Measurements from ENCODE around the gene SPDYC. TPM values are rescaled to one million over a fixed set of nuclear protein-coding genes. Genes with fewer than 3 reads are reported as not detected.

Gene SPDYC, protein sequence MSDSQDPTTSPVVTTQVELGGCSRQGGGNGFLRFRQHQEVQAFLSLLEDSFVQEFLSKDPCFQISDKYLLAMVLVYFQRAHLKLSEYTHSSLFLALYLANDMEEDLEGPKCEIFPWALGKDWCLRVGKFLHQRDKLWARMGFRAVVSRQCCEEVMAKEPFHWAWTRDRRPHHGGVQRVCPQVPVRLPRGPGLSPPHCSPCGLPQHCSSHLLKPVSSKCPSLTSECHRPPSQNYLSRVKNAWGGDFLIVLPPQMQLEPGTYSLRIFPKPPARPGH
- not detected for polyA plus RNA-seq

DNA sequence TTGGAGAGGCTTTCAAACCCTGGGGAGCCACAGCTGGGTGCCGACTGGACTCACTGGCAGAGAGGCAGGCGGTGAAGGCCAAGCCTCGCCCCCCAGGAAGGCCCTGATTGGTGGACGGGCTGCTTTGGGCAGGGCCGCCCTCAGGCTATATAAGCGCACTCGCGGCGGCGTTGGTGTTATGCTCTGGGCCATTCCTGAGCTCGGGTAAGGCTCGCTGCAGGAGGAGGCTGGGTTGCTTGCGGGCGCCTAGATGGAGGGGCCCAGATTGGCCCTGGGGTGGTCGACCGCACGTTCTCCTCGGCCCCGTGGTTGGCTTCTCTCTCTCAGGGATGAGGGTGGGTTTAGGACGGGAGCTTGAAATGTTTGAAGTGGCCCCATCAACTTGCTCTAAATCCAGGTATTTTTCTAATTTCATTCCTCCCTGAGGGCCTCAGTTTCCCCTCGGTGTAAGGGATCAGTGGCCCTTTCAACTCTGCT, at the start of gene SPDYC:
Gene SPDYC (plus strand): TSS at position 176 of the 477 bp plus-strand sequence. CDS start 1,125 bp downstream, outside the sequence.
- Histone ChIP-seq H3K36me3 (ENCODE audit: control insufficient read depth in 2 of 2, insufficient read depth in 2 of 2, low read length in 1 of 2) (no peaks in the 10 kb centered on the region), H3K27me3 (ENCODE audit: control insufficient read depth in 1 of 2, insufficient read depth in 2 of 2, low read length in 2 of 2) (no peaks in the 10 kb centered on the region), H3K27ac (ENCODE audit: low read depth in 2 of 2, low read length in 1 of 2) (peak within 1 kb of the TSS; percentile 8 to 10), H3K9me3 (ENCODE audit: control insufficient read depth in 2 of 2, insufficient read depth in 1 of 2, low read depth in 1 of 2, low read length in 1 of 2) (no peaks in the 10 kb centered on the region), H3K4me3 (ENCODE audit: low read depth in 1 of 2, low read length in 2 of 2) (no peak within 1 kb of the TSS), H3K4me1 (ENCODE audit: control insufficient read depth in 2 of 2, insufficient read depth in 2 of 2, low read length in 1 of 2) (peaks cover 0 to 2% of the 10 kb centered on the region in 2 donors)
- WGBS, 2 donors = 93 to 94% methylated on average over 21 of the region's 21 CpGs

DNA sequence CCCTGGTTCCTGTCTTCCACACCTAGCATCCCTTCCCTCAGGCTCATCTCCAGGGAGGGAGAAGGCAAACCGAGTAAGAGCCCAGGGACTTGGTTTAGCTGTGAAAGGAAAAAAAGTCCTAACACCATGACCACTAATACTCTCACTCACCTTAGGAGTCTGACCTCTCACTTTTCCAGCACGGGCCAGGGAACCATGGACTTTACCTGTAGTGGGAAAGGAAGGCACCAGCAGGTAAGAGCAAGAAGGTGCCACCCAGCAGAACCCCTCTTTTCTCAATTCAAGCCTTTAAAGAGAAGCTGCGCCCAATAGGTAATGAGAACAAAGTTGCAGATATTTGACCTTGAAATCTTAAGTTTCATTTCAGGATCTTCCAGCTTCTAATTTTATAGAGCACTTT, 49.2 kb upstream of the SPDYC start:
- WGBS, 2 donors = 76 to 81% methylated on average over 3 of the region's 3 CpGs
- Histone ChIP-seq H3K27me3 (ENCODE audit: control insufficient read depth in 1 of 2, insufficient read depth in 2 of 2, low read length in 2 of 2) (no peaks in the 10 kb centered on the region), H3K4me1 (ENCODE audit: control insufficient read depth in 2 of 2, insufficient read depth in 2 of 2, low read length in 1 of 2) (peaks cover 1 to 9% of the 10 kb centered on the region in 2 donors), H3K4me3 (ENCODE audit: low read depth in 1 of 2, low read length in 2 of 2) (peak overlapping the region in 1 of 2 donors; percentile 76), H3K9me3 (ENCODE audit: control insufficient read depth in 2 of 2, insufficient read depth in 1 of 2, low read depth in 1 of 2, low read length in 1 of 2) (no peaks in the 10 kb centered on the region), H3K36me3 (ENCODE audit: control insufficient read depth in 2 of 2, insufficient read depth in 2 of 2, low read length in 1 of 2) (peaks cover 9 to 22% of the 10 kb centered on the region in 2 donors), H3K27ac (ENCODE audit: low read depth in 2 of 2, low read length in 1 of 2) (peak overlapping the region; percentile 94 to 98)

DNA sequence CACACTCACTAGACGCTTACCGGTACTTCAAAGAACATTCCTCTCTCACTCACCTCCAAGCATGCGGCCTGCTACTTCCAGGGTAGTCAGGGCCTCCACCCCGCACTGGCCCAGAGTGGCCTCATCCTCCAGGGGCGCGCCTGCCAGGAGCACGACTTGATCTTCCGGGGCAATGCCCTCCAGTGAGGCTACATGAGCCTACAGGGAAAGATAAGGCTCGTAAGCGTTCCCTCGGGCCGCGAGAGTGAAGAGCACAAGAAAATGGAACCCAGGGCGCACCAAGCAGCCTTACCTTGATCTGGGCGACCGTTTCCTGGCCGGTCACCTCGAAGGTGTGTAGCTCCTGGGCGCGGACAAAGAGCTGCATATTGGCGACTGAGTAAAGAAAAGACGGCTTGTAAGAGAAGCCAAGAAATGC, 48.6 kb upstream of the SPDYC start:
- Histone ChIP-seq H3K27me3 (ENCODE audit: control insufficient read depth in 1 of 2, insufficient read depth in 2 of 2, low read length in 2 of 2) (no peaks in the 10 kb centered on the region), H3K9me3 (ENCODE audit: control insufficient read depth in 2 of 2, insufficient read depth in 1 of 2, low read depth in 1 of 2, low read length in 1 of 2) (no peaks in the 10 kb centered on the region), H3K36me3 (ENCODE audit: control insufficient read depth in 2 of 2, insufficient read depth in 2 of 2, low read length in 1 of 2) (peaks cover 11 to 24% of the 10 kb centered on the region in 2 donors), H3K4me1 (ENCODE audit: control insufficient read depth in 2 of 2, insufficient read depth in 2 of 2, low read length in 1 of 2) (peaks cover 0 to 2% of the 10 kb centered on the region in 2 donors), H3K27ac (ENCODE audit: low read depth in 2 of 2, low read length in 1 of 2) (peak overlapping the region; percentile 94 to 98), H3K4me3 (ENCODE audit: low read depth in 1 of 2, low read length in 2 of 2) (peak overlapping the region; percentile 76 to 92)
- 1% methylated on average over 22 of the region's 22 CpGs for WGBS, 2 donors

DNA sequence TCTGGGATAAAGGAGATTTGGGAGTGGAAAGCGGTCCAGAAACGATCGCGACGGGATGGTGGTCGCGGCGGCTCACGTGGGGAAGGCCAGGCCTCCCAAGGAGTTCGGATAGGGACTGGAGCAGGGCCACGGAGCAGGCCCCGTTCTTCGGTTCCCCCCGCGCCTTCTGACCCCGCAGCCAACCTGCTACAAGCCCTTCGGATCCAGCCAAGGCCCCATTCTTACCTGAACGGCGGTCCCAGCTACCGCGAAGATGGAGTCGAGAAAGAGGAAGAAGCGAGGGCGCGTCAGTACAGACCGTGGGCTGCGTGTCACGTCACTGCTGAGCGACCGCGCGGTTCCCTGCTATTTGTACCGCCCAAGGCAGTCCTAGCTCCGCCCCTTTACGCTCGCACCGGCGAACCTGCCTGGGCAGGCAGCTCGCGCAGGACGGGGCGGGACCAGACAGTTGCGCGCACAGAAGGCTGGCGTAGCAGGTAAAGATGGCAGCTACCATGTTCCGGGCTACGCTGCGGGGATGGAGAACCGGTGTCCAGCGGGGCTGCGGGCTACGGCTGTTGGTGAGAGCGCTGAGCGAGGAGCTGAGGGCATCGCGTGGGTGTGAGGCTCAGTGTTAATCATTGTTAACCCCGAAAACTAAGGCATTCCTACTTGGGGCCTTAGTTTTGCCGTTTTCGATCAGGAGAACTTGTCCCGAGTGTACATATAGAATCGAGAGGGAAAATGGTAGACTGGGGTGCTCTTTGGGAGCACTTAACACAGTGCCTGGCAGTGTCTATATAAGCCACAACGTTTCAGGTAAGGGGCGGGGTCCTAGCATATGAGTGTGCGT, 48.0 kb upstream of the SPDYC start, which contains the start of the genes FAU and MRPL49:
Gene FAU (minus strand): TSS at position 270 of the 832 bp plus-strand sequence. CDS start 321 bp downstream, outside the sequence.
Gene MRPL49 (plus strand): TSS at position 457 of the 832 bp plus-strand sequence. CDS start 26 bp downstream, at position 483.
- 0% methylated on average over 58 to 64 of the region's 64 CpGs for WGBS, 2 donors
- no peaks in the 10 kb centered on the region for H3K9me3 ChIP-seq (ENCODE audit: control insufficient read depth in 2 of 2, insufficient read depth in 1 of 2, low read depth in 1 of 2, low read length in 1 of 2)
- peaks cover 11 to 29% of the 10 kb centered on the region in 2 donors for H3K36me3 ChIP-seq (ENCODE audit: control insufficient read depth in 2 of 2, insufficient read depth in 2 of 2, low read length in 1 of 2)
- H3K4me1 ChIP-seq (ENCODE audit: control insufficient read depth in 2 of 2, insufficient read depth in 2 of 2, low read length in 1 of 2) = peaks cover 0 to 4% of the 10 kb centered on the region in 2 donors
- peak within 1 kb of the TSS; percentile 76 to 92 for H3K4me3 ChIP-seq (ENCODE audit: low read depth in 1 of 2, low read length in 2 of 2)
- peak within 1 kb of the TSS; percentile 97 to 98 for H3K27ac ChIP-seq (ENCODE audit: low read depth in 2 of 2, low read length in 1 of 2)
- no peaks in the 10 kb centered on the region for H3K27me3 ChIP-seq (ENCODE audit: control insufficient read depth in 1 of 2, insufficient read depth in 2 of 2, low read length in 2 of 2)

DNA sequence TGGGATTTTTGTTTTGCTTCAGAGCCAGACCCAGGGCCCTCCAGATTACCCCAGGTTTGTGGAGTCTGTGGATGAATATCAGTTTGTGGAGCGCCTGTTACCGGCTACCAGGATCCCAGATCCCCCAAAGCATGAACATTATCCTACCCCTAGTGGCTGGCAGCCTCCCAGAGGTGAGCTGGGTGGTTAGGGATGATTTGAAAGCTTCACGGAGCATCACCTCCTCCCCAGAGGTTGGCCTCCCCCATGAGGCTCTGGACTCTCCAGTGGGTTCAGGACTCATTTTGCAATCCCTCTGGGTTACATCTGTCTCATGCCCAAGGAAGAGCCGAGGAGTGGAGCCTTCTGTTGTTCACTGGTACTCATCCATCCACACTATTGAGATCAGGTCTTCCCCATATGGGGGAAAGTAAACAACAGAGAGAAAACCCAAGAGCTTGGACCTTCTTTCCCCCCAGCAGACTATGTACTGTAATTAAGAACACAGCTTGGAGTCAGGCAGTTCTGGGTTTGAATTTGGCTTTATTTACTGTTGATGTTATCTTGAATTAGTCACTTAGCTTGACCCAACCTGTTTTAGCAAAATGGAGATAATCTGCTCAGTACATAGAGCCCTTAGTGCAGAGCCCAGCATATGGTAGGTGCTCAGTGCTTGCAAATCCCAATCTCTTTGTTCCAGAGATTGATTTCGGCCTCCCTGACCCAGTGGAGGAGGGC, 45.4 kb upstream of the SPDYC start:
- peaks cover 28 to 42% of the 10 kb centered on the region in 2 donors for H3K36me3 ChIP-seq (ENCODE audit: control insufficient read depth in 2 of 2, insufficient read depth in 2 of 2, low read length in 1 of 2)
- 87 to 92% methylated on average over 5 of the region's 5 CpGs for WGBS, 2 donors
- H3K27me3 ChIP-seq (ENCODE audit: control insufficient read depth in 1 of 2, insufficient read depth in 2 of 2, low read length in 2 of 2) = no peaks in the 10 kb centered on the region

DNA sequence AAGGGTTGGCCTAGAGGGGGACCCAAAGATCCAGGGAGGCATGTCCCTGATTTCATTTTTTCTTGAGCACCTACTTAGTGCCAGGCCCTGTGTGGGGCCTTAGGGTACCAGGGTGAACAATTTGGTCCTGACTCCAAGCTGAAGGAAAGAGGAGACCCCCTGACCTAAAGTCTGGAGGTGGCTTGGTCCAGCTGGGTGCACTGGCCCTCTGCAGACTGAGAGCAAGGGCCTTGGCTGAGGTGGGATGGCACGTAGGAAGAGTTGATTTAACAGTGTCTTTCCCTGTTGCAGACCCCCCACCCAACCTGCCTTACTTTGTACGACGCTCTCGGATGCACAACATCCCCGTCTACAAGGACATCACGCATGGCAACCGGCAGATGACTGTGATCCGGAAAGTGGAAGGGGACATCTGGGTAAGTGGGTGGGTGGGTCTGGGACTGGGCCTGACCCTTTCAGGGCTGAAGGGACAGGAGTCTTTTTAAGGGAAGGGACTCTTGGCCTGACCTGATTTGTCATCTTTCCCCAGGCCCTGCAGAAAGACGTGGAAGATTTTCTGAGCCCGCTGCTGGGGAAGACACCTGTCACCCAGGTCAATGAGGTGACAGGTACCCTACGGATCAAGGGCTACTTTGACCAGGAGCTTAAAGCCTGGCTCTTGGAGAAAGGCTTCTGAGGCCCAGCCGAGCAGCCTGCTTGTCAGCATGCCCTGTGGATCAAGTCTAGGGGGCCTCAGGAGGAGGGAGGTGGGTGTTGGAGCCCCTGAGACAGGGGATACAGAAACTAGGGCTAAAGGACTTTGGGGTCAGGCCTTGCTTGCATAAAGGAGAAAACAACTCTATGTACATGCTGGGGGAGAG, 44.6 kb upstream of the SPDYC start:
- H3K27ac ChIP-seq (ENCODE audit: low read depth in 2 of 2, low read length in 1 of 2) = no peak overlapping the region
- peaks cover 34 to 42% of the 10 kb centered on the region in 2 donors for H3K36me3 ChIP-seq (ENCODE audit: control insufficient read depth in 2 of 2, insufficient read depth in 2 of 2, low read length in 1 of 2)
- peaks cover 0 to 4% of the 10 kb centered on the region in 2 donors for H3K4me1 ChIP-seq (ENCODE audit: control insufficient read depth in 2 of 2, insufficient read depth in 2 of 2, low read length in 1 of 2)
- H3K9me3 ChIP-seq (ENCODE audit: control insufficient read depth in 2 of 2, insufficient read depth in 1 of 2, low read depth in 1 of 2, low read length in 1 of 2) = no peaks in the 10 kb centered on the region
- 87 to 88% methylated on average over 12 of the region's 12 CpGs for WGBS, 2 donors
- H3K4me3 ChIP-seq (ENCODE audit: low read depth in 1 of 2, low read length in 2 of 2) = no peak overlapping the region
- H3K27me3 ChIP-seq (ENCODE audit: control insufficient read depth in 1 of 2, insufficient read depth in 2 of 2, low read length in 2 of 2) = no peaks in the 10 kb centered on the region

More for the DNA sequence above, 45.4 kb upstream of the SPDYC start:
- H3K27ac ChIP-seq (ENCODE audit: low read depth in 2 of 2, low read length in 1 of 2) = no peak overlapping the region
- H3K9me3 ChIP-seq (ENCODE audit: control insufficient read depth in 2 of 2, insufficient read depth in 1 of 2, low read depth in 1 of 2, low read length in 1 of 2) = no peaks in the 10 kb centered on the region
- H3K4me1 ChIP-seq (ENCODE audit: control insufficient read depth in 2 of 2, insufficient read depth in 2 of 2, low read length in 1 of 2) = peaks cover 0 to 4% of the 10 kb centered on the region in 2 donors
- no peak overlapping the region for H3K4me3 ChIP-seq (ENCODE audit: low read depth in 1 of 2, low read length in 2 of 2)

DNA sequence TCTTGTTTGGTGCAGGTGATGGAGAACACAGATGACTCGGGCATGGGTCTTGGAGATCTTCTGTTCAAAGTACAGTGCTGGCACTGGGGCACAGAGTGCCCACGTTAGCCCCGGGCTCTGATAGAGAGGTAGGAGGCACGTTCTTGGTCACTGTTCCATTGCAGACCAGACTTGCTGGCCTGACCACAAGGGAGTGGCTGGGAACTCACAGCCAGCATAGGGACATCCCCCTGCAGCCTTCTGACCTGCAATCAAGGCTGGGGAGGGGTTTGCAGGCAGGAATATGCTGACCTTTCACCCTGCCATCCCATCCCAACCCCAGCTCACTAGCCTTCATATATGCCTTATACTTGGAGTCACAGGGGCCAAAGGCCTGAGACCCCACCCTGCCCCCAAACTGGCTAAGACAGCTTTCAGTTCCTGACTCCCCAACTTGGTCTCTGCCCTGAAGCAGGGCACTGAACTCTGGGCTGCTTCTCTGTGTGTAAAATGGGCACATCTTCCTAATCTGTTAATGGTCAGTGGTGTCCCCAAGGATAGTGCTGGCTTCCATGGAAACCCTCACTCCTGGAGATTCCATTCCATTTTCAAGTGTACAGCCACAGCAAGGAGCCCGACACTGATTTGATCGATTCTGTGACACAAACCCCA, 43.3 kb upstream of the SPDYC start:
- no peak overlapping the region for H3K4me3 ChIP-seq (ENCODE audit: low read depth in 1 of 2, low read length in 2 of 2)
- WGBS, 2 donors = 69 to 70% methylated on average over 6 of the region's 6 CpGs
- peaks cover 0 to 4% of the 10 kb centered on the region in 2 donors for H3K4me1 ChIP-seq (ENCODE audit: control insufficient read depth in 2 of 2, insufficient read depth in 2 of 2, low read length in 1 of 2)
- H3K36me3 ChIP-seq (ENCODE audit: control insufficient read depth in 2 of 2, insufficient read depth in 2 of 2, low read length in 1 of 2) = peaks cover 38 to 52% of the 10 kb centered on the region in 2 donors
- no peak overlapping the region for H3K27ac ChIP-seq (ENCODE audit: low read depth in 2 of 2, low read length in 1 of 2)
- H3K9me3 ChIP-seq (ENCODE audit: control insufficient read depth in 2 of 2, insufficient read depth in 1 of 2, low read depth in 1 of 2, low read length in 1 of 2) = no peaks in the 10 kb centered on the region
- H3K27me3 ChIP-seq (ENCODE audit: control insufficient read depth in 1 of 2, insufficient read depth in 2 of 2, low read length in 2 of 2) = no peaks in the 10 kb centered on the region

DNA sequence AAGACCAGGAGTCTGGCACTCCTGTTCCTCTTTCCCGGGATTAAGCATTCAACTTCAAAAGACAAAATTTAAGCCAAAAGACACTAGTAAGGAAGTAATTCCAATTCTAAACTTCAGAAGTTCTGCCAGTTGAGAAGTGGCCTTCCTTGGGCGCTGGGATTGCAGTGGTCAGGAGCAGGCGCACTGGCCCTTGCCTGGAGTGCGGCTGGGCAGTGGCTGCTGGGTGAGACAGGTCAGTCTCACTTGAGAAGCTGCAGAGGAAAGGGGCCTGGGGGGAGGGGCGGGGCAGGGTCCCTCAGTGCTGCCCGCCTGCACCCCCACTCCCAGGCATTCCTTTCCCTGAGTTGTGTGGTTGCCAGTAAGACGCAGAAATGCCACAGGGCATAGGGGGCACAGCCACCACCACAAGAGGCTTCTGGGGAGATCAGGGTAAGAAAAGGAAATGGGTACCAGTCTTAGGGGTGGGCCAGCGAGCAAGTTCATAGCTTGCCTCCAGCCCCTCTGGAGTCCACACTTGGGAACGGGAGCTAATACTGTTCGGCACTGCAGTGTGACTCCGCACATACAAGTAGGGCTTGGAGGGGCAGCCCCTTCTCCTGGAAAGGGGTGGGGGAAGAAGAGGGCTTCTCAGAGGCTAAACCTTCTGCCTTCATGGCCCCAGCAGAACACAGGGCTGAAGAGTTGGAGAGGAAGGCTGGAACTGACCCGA, 42.4 kb upstream of the SPDYC start:
- H3K4me1 ChIP-seq (ENCODE audit: control insufficient read depth in 2 of 2, insufficient read depth in 2 of 2, low read length in 1 of 2) = peaks cover 0 to 6% of the 10 kb centered on the region in 2 donors
- H3K27me3 ChIP-seq (ENCODE audit: control insufficient read depth in 1 of 2, insufficient read depth in 2 of 2, low read length in 2 of 2) = no peaks in the 10 kb centered on the region
- H3K4me3 ChIP-seq (ENCODE audit: low read depth in 1 of 2, low read length in 2 of 2) = no peak overlapping the region
- no peak overlapping the region for H3K27ac ChIP-seq (ENCODE audit: low read depth in 2 of 2, low read length in 1 of 2)
- H3K36me3 ChIP-seq (ENCODE audit: control insufficient read depth in 2 of 2, insufficient read depth in 2 of 2, low read length in 1 of 2) = peaks cover 38 to 61% of the 10 kb centered on the region in 2 donors
- WGBS, 2 donors = 73 to 79% methylated on average over 12 of the region's 12 CpGs
- no peaks in the 10 kb centered on the region for H3K9me3 ChIP-seq (ENCODE audit: control insufficient read depth in 2 of 2, insufficient read depth in 1 of 2, low read depth in 1 of 2, low read length in 1 of 2)
